HCT116 (cell line): ENCODE data around the gene RIPK4.

Experiments used
- CTCF ChIP-seq, 3 experiments: fragments of 200-600 bp in 1 of 3; sonication (generic) in 1 of 3; IDR thresholded peaks in 2 of 3; conservative IDR thresholded peaks in 1 of 3; 2 replicates each; pipeline ENCODE4 v1.5.1; 2012 to 2017; ENCODE audit warnings: low read depth in 2 of 3, low read length in 2 of 3, antibody characterized with exemption in 1 of 3, borderline replicate concordance in 1 of 3, control low read depth in 1 of 3, mild to moderate bottlenecking in 1 of 3, mixed read lengths in 1 of 3, mixed run types in 1 of 3, moderate library complexity in 1 of 3; ENCODE audit not compliant: insufficient read depth in 1 of 3
- EGR1 ChIP-seq: IDR thresholded peaks from 2 replicates; pipeline ENCODE4 v1.6.1; 2012; ENCODE audit warnings: low read depth
- EZH2 ChIP-seq: fragments of 200-600 bp; sonication (generic); IDR thresholded peaks from 2 replicates; pipeline ENCODE4 v1.6.1; 2017; ENCODE audit warnings: antibody characterized with exemption, mixed run types
- POLR2A ChIP-seq: IDR thresholded peaks from 2 replicates; pipeline ENCODE4 v1.7.0; 2011; ENCODE audit warnings: borderline replicate concordance; ENCODE audit not compliant: insufficient read depth, insufficient read length; ENCODE audit errors: extremely low read depth
- RAD21 ChIP-seq: IDR thresholded peaks from 2 replicates; pipeline ENCODE4 v1.6.1; 2012; ENCODE audit warnings: low read depth, mild to moderate bottlenecking
- SRF ChIP-seq: IDR thresholded peaks from 2 replicates; pipeline ENCODE4 v1.6.1; 2012; ENCODE audit warnings: low read depth
- YY1 ChIP-seq: IDR thresholded peaks from 2 replicates; pipeline ENCODE4 v1.6.1; 2011; ENCODE audit warnings: low read length, low read depth, moderate library complexity, mild to moderate bottlenecking; ENCODE audit not compliant: insufficient replicate concordance; ENCODE audit errors: extremely low read depth
- ZBTB33 ChIP-seq: IDR thresholded peaks from 2 replicates; pipeline ENCODE4 v1.6.1; 2011; ENCODE audit warnings: mild to moderate bottlenecking, low read length, moderate library complexity; ENCODE audit not compliant: insufficient replicate concordance; ENCODE audit errors: extremely low read depth
- ZFX ChIP-seq: fragments of 450-650 bp; IDR thresholded peaks from 2 replicates; pipeline ENCODE4 v1.6.1; 2017
- ZNF274 ChIP-seq: fragments of 200-500 bp; sonication (Bioruptor generic); IDR thresholded peaks from 2 replicates; pipeline ENCODE4 v1.6.1; 2014; ENCODE audit warnings: mild to moderate bottlenecking, low read depth, low read length, inconsistent platforms

GRCh38 chr21:41800425-41801320 is 33.8 kb upstream of the RIPK4 start:
- no peak for TF ChIP-seq ZNF274
- no peak for TF ChIP-seq EGR1
- no peak for TF ChIP-seq EZH2
- TF ChIP-seq CTCF (IDR thresholded peaks at IDR 0.05 in 2 of 3, conservative IDR thresholded peaks at IDR 0.05 in 1 of 3; ENCODE audit: borderline replicate concordance in 1 of 3, insufficient read depth in 1 of 3, low read depth in 2 of 3, low read length in 2 of 3): no peak
- no peak for TF ChIP-seq YY1
- TF ChIP-seq RAD21: no peak
- TF ChIP-seq POLR2A: no peak
- no peak for TF ChIP-seq ZBTB33
- TF ChIP-seq SRF: no peak
- no peak for TF ChIP-seq ZFX
